Epithelial cell of proximal tubule (primary cell): ENCODE data around the gene TREML2. TPM values are rescaled to one million over a fixed set of nuclear protein-coding genes. Genes with fewer than 3 reads are reported as not detected.

Source experiments
- DNase-seq: peaks from one replicate; pipeline ENCODE4 v3.0.0-alpha.2; 2011; ENCODE audit warnings: low read depth
- H3K4me3 ChIP-seq: 2 replicates; pipeline ENCODE4 v1.5.1; 2011; ENCODE audit warnings: low read depth, mild to moderate bottlenecking, low read length
- CTCF ChIP-seq: conservative IDR thresholded peaks from 2 replicates; pipeline ENCODE4 v1.5.1; 2012; ENCODE audit warnings: low read depth, mild to moderate bottlenecking, low read length
- total RNA-seq: library from RNA; depleted of rRNA; stranded (reverse); fragments of >200 nt; gene quantifications from 2 replicates; pipeline ENCODE4 v1.2.3, GENCODE V29; 2015

The TREML2 gene
- total RNA-seq, 1 donor from 2014 or later, result not detected

DNA sequence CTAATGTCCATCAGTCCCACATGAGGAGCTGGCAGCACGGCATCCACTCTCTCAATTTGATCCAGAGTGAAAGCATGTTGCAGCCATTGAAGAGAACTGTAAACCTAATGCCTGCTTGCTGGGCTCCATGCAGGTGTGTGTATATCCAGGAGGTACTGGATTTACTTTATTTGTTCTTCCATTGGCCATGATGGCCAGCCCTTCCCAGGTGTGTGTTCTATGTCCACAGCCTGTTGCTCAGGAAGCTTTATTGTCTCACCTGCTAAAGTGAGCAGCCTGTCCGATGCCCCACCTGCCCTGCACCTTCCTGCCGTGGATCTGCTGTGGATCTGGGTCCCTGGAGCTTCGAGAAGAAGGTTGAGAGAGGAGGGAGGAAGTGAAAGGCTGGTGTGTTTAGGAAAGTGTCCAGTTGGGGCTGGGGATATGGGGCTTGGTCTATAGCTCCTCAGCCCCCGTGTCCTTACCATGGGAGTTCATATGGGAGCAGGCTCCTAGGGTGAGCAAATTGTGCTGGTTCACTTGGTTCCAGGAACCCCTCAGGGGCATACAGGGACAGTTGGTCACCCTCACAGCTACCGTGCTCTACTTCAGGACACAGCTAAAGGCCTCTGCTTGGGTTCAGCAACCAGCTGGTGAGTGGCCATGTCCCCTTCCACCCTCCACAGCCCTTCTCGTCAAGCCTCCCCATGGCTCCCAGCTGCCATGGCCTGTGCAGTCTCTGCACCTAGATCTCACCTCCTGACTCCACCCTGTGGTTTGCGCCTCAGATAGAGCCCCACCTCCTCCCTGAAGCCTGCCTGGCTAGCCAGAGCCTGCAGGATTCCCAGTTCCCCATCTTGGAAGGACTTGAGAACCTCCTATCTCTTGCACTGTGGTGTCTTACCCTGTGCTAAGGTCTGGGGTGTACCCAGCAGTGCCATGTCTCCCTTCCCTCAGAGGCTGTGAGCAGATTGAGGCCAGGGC lies 12.7 kb downstream of the TREML2 start:
- DNase-seq, result no peak
- no peak for TF ChIP-seq CTCF
- no peak overlapping the region for H3K4me3 ChIP-seq

GRCh38 chr6:41186031-41186562 lies 14.9 kb downstream of the TREML2 start:
- TF ChIP-seq CTCF, result no peak
- no peak for DNase-seq
- no peak overlapping the region for H3K4me3 ChIP-seq

DNA sequence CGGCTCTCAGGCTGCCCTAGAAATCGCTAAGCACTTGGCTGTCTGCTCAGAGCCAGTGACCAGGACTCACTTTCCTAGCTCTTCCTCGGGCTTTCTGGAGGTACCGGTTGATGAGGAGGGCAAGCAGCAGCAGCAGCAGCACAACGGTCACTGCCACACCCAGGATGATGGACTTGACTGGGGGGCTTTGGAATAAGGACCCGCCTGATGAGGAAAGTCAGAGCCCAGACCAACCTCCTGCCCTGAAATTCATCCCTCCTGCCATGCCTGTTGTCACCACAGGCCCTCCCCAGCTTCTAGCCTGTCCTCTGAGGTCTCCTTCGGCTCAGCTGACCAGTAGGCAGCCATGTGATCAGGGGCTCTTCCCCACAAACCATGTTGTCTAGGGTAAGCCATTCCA lies 16.2 kb downstream of the TREML2 start:
- no peak overlapping the region for H3K4me3 ChIP-seq
- no peak for DNase-seq

GRCh38 chr6:41182069-41183034 lies 18.6 kb downstream of the TREML2 start:
- DNase-seq, result peak; percentile 12
- peak; percentile 80 for TF ChIP-seq CTCF
- H3K4me3 ChIP-seq, result no peak overlapping the region

More for the DNA sequence above, 16.2 kb downstream of the TREML2 start:
- TF ChIP-seq CTCF, result no peak

- no peak for TF ChIP-seq CTCF
- no peak for DNase-seq
- H3K4me3 ChIP-seq, result no peak overlapping the region
Measured at GRCh38 chr6:41181566-41181965, 19.4 kb downstream of the TREML2 start.

- TF ChIP-seq CTCF, result no peak
- DNase-seq, result no peak
- H3K4me3 ChIP-seq, result no peak overlapping the region
Measured at GRCh38 chr6:41179163-41179562, 21.8 kb downstream of the TREML2 start.
